HL-60 (cell line): Measurements from ENCODE around the gene KPNA5.

Experiments
- DNase-seq, 2 experiments: peaks; one replicate each; pipeline ENCODE4 v3.0.0-alpha.2; 2010 to 2020; ENCODE audit warnings: low read depth in 1 of 2, low spot score in 1 of 2
- H3K27ac ChIP-seq: fragments of 250-450 bp; sonication (Bioruptor Pico); replicated peaks from 2 replicates; pipeline ENCODE4 v1.5.1; 2020; ENCODE audit warnings: mild to moderate bottlenecking, moderate library complexity
- H3K27me3 ChIP-seq: fragments of 250-450 bp; sonication (Bioruptor Pico); 2 replicates; pipeline ENCODE4 v1.5.1; 2021; ENCODE audit warnings: mild to moderate bottlenecking, moderate library complexity; ENCODE audit not compliant: insufficient read depth, poor library complexity, severe bottlenecking
- H3K4me3 ChIP-seq: replicated peaks from 2 replicates; pipeline ENCODE4 v1.5.1; 2011; ENCODE audit warnings: mild to moderate bottlenecking, control low read depth, low read length; ENCODE audit not compliant: insufficient read depth
- GABPA ChIP-seq: IDR thresholded peaks from 2 replicates; pipeline ENCODE4 v1.6.1; 2012; ENCODE audit warnings: low read depth
- POLR2AphosphoS5 ChIP-seq: IDR thresholded peaks from 2 replicates; pipeline ENCODE4 v1.6.1; 2012; ENCODE audit warnings: low read depth
- REST ChIP-seq: IDR thresholded peaks from 2 replicates; pipeline ENCODE4 v1.6.1; 2012; ENCODE audit warnings: low read depth; ENCODE audit not compliant: insufficient replicate concordance
- SPI1 ChIP-seq: IDR thresholded peaks from 2 replicates; pipeline ENCODE4 v1.6.1; 2012; ENCODE audit warnings: low read depth, mild to moderate bottlenecking, borderline replicate concordance
- TF ChIP-seq, protein P1 (sequence below): IDR thresholded peaks from one replicate; pipeline ENCODE4 v1.5.1; 2011; ENCODE audit warnings: low read length, control low read depth, inconsistent platforms; ENCODE audit not compliant: insufficient read depth

The KPNA5 gene

DNA sequence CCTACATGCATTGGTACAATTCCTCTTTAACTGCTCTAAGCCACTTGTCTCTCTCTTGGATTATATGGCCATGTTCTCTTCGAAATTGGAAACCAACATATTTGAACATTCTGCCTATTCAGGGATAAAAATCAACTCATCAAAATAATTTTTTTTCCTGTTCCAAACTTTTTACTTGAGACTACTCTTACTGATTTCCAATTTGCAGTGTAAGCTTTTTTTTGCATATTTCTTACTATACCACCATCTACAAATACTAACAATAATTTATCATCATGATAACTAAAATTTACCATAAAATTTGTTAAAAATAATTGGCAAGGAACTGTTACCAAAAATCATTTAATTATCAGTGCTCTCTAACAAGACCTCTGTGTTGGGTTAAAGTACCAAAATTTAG lies 91.4 kb downstream of the KPNA5 start:
- TF ChIP-seq REST: no peak
- no peak for TF ChIP-seq POLR2AphosphoS5
- TF ChIP-seq, protein P1, sequence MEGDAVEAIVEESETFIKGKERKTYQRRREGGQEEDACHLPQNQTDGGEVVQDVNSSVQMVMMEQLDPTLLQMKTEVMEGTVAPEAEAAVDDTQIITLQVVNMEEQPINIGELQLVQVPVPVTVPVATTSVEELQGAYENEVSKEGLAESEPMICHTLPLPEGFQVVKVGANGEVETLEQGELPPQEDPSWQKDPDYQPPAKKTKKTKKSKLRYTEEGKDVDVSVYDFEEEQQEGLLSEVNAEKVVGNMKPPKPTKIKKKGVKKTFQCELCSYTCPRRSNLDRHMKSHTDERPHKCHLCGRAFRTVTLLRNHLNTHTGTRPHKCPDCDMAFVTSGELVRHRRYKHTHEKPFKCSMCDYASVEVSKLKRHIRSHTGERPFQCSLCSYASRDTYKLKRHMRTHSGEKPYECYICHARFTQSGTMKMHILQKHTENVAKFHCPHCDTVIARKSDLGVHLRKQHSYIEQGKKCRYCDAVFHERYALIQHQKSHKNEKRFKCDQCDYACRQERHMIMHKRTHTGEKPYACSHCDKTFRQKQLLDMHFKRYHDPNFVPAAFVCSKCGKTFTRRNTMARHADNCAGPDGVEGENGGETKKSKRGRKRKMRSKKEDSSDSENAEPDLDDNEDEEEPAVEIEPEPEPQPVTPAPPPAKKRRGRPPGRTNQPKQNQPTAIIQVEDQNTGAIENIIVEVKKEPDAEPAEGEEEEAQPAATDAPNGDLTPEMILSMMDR: no peak
- TF ChIP-seq GABPA: no peak
- TF ChIP-seq SPI1: no peak
- no peak overlapping the region for H3K27ac ChIP-seq
- peaks cover 3% of the 10 kb centered on the region for H3K27me3 ChIP-seq
- no peak overlapping the region for H3K4me3 ChIP-seq
- no peak for DNase-seq

DNA sequence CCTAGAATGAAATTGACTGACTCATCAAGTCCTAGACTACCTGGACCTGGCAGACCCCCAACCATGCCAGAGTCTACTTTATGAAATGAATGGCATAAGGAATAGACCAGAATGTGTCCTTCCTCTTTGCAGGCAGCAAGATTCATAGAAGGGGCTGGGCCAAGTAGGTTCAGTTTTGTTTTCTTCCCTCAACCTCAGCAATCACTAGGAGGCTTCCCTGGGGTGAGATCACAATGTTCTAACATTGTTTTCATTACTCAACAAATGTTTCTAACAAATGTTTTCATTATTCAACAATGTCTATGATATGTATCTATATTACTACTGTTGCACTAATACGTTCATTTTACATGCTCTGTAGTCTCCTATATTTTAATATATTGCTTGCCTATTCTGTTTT lies 92.9 kb downstream of the KPNA5 start:
- Histone ChIP-seq H3K27ac (no peak overlapping the region), H3K27me3 (peaks cover 2% of the 10 kb centered on the region), H3K4me3 (no peak overlapping the region)
- TF ChIP-seq GABPA (no peak), POLR2AphosphoS5 (no peak), REST (no peak), SPI1 (no peak)
- TF ChIP-seq, protein P1: no peak
- no peak for DNase-seq

GRCh38 chr6:116779573-116780164 lies 98.7 kb downstream of the KPNA5 start:
- no peak for DNase-seq
- Histone ChIP-seq H3K27me3 (peaks cover 6% of the 10 kb centered on the region), H3K4me3 (no peak overlapping the region), H3K27ac (no peak overlapping the region)
- TF ChIP-seq REST: no peak
- TF ChIP-seq, protein P1: peak; percentile 16
